Esophagus squamous epithelium (tissue), 4 donors: Measurements from ENCODE around the gene RWDD3.

ENCODE experiments used
- POLR2A ChIP-seq, 4 donors: fragments of 450-650 bp; IDR thresholded peaks; one replicate each; pipeline ENCODE4 v1.6.1; 2017; ENCODE audit warnings: antibody characterized with exemption in 4 of 4, mild to moderate bottlenecking in 4 of 4, moderate library complexity in 3 of 4
- TF ChIP-seq, protein P1 (sequence below), 6 experiments: fragments of 450-650 bp in 4 of 6; fragments of 200-600 bp in 2 of 6; sonication (generic) in 2 of 6; IDR thresholded peaks; one replicate each; pipeline ENCODE4 v1.5.1; 2016 to 2019; ENCODE audit warnings: antibody characterized with exemption in 6 of 6, mild to moderate bottlenecking in 4 of 6, moderate library complexity in 4 of 6

DNA sequence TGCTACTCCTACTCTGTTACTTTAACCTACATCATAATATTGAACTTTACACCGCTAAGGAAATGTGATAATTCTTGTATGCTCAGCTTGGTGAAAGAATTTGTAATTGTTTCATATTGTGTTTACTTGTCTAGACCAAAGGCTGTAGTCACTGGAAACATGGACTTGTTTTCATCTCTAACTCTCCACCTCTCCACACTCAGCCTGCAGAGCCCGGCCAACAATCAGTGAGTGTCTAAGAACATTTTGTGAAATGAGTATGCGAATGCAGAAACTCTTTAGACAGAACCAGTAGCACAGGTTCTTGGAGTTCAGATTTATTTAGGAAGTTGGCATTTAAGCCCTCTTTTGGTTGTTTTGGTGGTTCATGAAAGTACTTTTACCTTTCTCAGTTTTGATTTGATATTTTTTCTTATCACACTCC is 3.2 kb upstream of the RWDD3 start:
- TF ChIP-seq, protein P1, sequence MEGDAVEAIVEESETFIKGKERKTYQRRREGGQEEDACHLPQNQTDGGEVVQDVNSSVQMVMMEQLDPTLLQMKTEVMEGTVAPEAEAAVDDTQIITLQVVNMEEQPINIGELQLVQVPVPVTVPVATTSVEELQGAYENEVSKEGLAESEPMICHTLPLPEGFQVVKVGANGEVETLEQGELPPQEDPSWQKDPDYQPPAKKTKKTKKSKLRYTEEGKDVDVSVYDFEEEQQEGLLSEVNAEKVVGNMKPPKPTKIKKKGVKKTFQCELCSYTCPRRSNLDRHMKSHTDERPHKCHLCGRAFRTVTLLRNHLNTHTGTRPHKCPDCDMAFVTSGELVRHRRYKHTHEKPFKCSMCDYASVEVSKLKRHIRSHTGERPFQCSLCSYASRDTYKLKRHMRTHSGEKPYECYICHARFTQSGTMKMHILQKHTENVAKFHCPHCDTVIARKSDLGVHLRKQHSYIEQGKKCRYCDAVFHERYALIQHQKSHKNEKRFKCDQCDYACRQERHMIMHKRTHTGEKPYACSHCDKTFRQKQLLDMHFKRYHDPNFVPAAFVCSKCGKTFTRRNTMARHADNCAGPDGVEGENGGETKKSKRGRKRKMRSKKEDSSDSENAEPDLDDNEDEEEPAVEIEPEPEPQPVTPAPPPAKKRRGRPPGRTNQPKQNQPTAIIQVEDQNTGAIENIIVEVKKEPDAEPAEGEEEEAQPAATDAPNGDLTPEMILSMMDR (IDR thresholded peaks at IDR 0.05): no peak
- no peak for TF ChIP-seq POLR2A (IDR thresholded peaks at IDR 0.05)
